Measurements from ENCODE around the gene AGFG2. TPM values are rescaled to one million over a fixed set of nuclear protein-coding genes. Genes with fewer than 3 reads are reported as not detected.
"Not testable (repeated sequence)": the region's sequence is repeated elsewhere in the genome, so short reads cannot be mapped to it uniquely, and the experiment has no call there.

AGFG2 gene
- total and polyA plus RNA-seq, 8 donors = 7.9 to 154 (median 12.8) TPM

DNA sequence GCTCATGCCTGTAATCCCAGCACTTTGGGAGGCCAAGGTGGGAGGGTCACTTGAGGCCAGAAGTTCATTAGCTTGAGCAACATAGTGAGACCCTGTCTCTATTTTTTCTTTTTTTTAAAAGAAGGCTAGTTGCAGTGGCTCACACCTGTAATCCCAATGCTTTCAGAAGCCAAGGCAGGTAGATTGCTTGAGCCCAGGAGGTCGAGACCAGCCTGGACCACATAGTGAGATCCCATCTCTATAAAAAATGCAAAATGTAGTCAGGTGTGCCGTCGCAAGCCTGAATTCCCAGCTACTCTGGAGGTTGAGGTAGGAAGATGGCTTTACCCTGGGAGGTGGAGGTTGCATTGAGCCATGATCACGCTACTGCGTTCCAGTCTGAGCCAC, 47.8 kb upstream of the AGFG2 start:
- Histone ChIP-seq H3K4me1 (peaks cover 11 to 18% (median 14%) of the 10 kb centered on the region in 4 donors), H3K36me3 (no peaks in the 10 kb centered on the region), H3K9me3 (no peaks in the 10 kb centered on the region), H3K27ac (no peak overlapping the region), H3K4me3 (no peak overlapping the region), H3K27me3 (peaks cover 0 to 14% (median 8%) of the 10 kb centered on the region in 3 donors)
- no peak for TF ChIP-seq EP300 (IDR thresholded peaks at IDR 0.05)
- no peak for TF ChIP-seq CTCF (IDR thresholded peaks at IDR 0.05)
- TF ChIP-seq POLR2AphosphoS5 (IDR thresholded peaks at IDR 0.05) = no peak
- TF ChIP-seq POLR2A (IDR thresholded peaks at IDR 0.05) = no peak
- DNase-seq = no peak
- WGBS, 5 donors = 82 to 97% (median 96%) methylated on average over 5 of the region's 5 CpGs
- intact Hi-C loops (cut with DNase I; ENCODE audit: low total_unique reads) = no loop called here

DNA sequence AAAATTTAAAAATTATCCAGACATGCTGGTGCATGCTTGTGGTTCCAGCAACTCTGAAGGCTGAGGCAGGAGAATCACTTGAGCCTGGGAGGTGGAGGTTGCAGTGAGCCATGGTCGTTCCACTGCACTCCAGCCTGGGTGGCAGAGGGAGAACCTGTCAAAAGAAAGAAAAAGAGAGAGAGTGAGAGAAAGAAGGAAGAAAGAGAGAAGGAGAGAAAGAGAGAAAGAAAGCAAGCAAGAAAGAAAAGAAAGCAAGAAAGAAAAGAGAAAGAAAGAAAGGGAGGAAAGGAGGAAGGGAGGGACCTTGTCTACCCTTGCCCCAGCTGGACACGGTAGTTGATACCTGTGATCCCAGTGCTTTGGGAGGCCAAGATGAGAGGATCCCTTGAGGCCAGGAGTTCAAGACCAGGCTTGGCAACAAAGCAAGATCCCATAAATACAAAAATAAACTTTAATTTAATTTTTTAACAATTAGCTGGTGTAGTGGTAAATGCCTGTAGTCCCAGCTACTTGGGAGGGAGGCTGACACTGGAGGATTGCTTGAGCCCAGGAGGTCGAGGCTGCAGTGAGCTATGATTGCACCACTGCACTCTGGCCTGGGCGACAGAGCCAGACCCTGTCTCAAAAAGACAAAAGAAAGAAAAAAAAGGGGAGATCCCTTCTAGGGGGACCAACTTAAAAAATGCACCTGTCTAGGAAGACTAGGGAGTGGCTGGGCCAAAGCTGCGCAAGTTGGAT, 46.1 kb upstream of the AGFG2 start:
- Histone ChIP-seq H3K9me3 (no peaks in the 10 kb centered on the region), H3K36me3 (no peaks in the 10 kb centered on the region), H3K4me3 (peak overlapping the region; percentile 38 to 48 (median 42)), H3K4me1 (peaks cover 11 to 18% (median 14%) of the 10 kb centered on the region in 4 donors), H3K27me3 (peaks cover 0 to 14% (median 8%) of the 10 kb centered on the region in 3 donors), H3K27ac (no peak overlapping the region)
- WGBS, 5 donors = 80 to 89% (median 83%) methylated on average over 5 of the region's 5 CpGs
- intact Hi-C loops (cut with DNase I; ENCODE audit: low total_unique reads) = no loop called here
- TF ChIP-seq POLR2AphosphoS5 (IDR thresholded peaks at IDR 0.05) (no peak), EP300 (IDR thresholded peaks at IDR 0.05) (no peak), POLR2A (IDR thresholded peaks at IDR 0.05) (no peak), CTCF (IDR thresholded peaks at IDR 0.05) (no peak)
- DNase-seq = no peak

GRCh38 chr7:100493476-100494264, 45.3 kb upstream of the AGFG2 start:
- no peak for TF ChIP-seq EP300 (IDR thresholded peaks at IDR 0.05)
- peak in 1 of 7 experiments; percentile 12 for TF ChIP-seq CTCF (IDR thresholded peaks at IDR 0.05)
- Histone ChIP-seq H3K27ac (peak overlapping the region in 1 of 5 donors; percentile 43), H3K36me3 (no peaks in the 10 kb centered on the region), H3K27me3 (peaks cover 0 to 14% (median 8%) of the 10 kb centered on the region in 3 donors), H3K4me3 (peak overlapping the region; percentile 38 to 48 (median 42)), H3K9me3 (no peaks in the 10 kb centered on the region), H3K4me1 (peaks cover 11 to 18% (median 14%) of the 10 kb centered on the region in 4 donors)
- 3 to 6% (median 5%) methylated on average over 11 to 56 of the region's 56 CpGs for WGBS, 5 donors
- peak; percentile 61 to 86 for DNase-seq
- intact Hi-C loops (cut with DNase I; ENCODE audit: low total_unique reads) = no loop called here

DNA sequence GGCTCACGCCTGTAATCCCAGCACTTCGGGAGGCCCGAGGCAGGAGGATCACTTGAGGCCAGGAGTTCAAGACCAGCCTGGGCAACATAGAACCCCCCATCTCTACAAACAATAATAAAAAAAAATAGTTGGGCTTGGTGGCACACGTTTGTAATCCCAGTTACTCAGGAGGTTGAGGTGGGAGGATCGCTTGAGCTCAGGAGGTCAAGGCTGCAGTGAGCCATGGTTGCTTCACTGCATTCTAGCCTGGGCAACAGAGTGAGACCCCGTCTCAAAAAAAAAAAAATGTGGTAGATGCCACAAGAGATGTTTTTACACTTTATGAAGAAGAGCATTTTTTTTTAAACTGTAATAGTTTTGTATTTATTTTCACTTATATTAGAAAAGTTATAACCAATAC, 42.5 kb upstream of the AGFG2 start:
- no peaks in the 10 kb centered on the region for H3K36me3 ChIP-seq
- H3K9me3 ChIP-seq = no peaks in the 10 kb centered on the region
- DNase-seq = no peak
- H3K27ac ChIP-seq = no peak overlapping the region
- no peak overlapping the region for H3K4me3 ChIP-seq
- no peak for TF ChIP-seq EP300 (IDR thresholded peaks at IDR 0.05)
- no peak for TF ChIP-seq POLR2A (IDR thresholded peaks at IDR 0.05)
- TF ChIP-seq POLR2AphosphoS5 (IDR thresholded peaks at IDR 0.05) = no peak
- TF ChIP-seq CTCF (IDR thresholded peaks at IDR 0.05) = no peak
- WGBS, 5 donors = 76 to 83% (median 80%) methylated on average over 6 of the region's 6 CpGs
- peaks cover 0 to 14% (median 8%) of the 10 kb centered on the region in 3 donors for H3K27me3 ChIP-seq
- intact Hi-C loops (cut with DNase I; ENCODE audit: low total_unique reads) = no loop called here
- H3K4me1 ChIP-seq = peaks cover 11 to 14% (median 13%) of the 10 kb centered on the region in 4 donors

DNA sequence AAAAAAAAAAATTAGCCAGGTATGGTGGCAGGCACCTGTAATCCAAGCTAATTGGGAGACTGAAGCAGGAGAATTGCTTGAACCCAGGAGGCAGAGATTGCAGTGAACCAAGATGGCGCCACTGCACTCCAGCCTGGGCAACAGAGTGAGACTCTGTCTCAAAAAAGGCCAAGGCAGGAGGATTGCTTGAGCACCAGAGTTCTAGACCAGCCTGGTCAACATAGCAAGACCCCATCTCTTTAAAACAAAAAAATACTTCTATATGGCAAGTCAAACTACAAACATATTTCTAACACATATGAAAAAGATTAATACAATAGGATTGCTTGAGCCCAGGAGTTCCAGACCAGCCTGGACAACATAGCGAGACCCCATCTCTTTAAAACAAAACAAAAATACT, 38.3 kb upstream of the AGFG2 start:
- H3K4me3 ChIP-seq; H3K4me1 ChIP-seq; intact Hi-C loops (cut with DNase I; ENCODE audit: low total_unique reads); H3K27me3 ChIP-seq; H3K36me3 ChIP-seq; DNase-seq; H3K9me3 ChIP-seq; H3K27ac ChIP-seq: not testable (repeated sequence)
- 86 to 97% (median 88%) methylated on average over 2 of the region's 2 CpGs for WGBS, 5 donors

DNA sequence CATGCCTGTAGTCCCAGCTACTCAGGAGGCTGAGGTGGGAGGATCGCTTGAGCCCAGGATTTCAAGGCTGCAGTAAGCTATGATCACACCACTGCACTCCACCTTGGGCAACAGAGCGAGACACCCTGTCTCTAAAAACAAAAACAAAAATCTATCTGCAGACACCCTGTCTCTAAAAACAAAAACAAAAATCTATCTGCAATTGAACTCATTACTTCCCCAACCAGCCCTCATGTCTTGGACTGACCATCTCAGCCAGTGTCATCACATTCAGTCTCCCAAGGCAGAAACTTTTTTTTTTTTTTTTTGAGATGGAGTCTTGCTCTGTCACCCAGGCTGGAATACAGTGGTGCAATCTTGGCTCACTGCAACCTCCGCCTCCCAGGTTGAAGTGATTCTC, 35.0 kb upstream of the AGFG2 start:
- WGBS, 5 donors = 91 to 100% (median 93%) methylated on average over 3 of the region's 3 CpGs
- H3K9me3 ChIP-seq; DNase-seq; H3K27me3 ChIP-seq; H3K36me3 ChIP-seq; H3K4me1 ChIP-seq; H3K4me3 ChIP-seq; H3K27ac ChIP-seq; intact Hi-C loops (cut with DNase I; ENCODE audit: low total_unique reads): not testable (repeated sequence)

Data from stomach (tissue), 9 donors.